CD4-positive, alpha-beta T cell treated with Interleukin-21 for 1 hour (primary cell): ENCODE results near the gene CTBP2.
"Not testable (repeated sequence)": the region's sequence is repeated elsewhere in the genome, so short reads cannot be mapped to it uniquely, and the experiment has no call there.

Experiments
- DNase-seq: peaks from one replicate; pipeline ENCODE4 v3.0.0-alpha.2; 2020

The CTBP2 gene

GRCh38 chr10:125060482-125060825 is 99.9 kb downstream of the CTBP2 start:
- DNase-seq: no peak

GRCh38 chr10:125060026-125060425 is 100.3 kb downstream of the CTBP2 start:
- DNase-seq: no peak

GRCh38 chr10:125059348-125059747 is 101.0 kb downstream of the CTBP2 start:
- not testable (repeated sequence) for DNase-seq

- DNase-seq: no peak
Observed at GRCh38 chr10:125057158-125058001, 103.0 kb downstream of the CTBP2 start.

GRCh38 chr10:125056161-125057132 is 103.9 kb downstream of the CTBP2 start:
- DNase-seq: no peak

GRCh38 chr10:125055446-125055845 is 104.9 kb downstream of the CTBP2 start:
- DNase-seq: no peak

GRCh38 chr10:125054669-125055268 is 105.6 kb downstream of the CTBP2 start:
- DNase-seq: no peak

GRCh38 chr10:125054216-125054615 is 106.1 kb downstream of the CTBP2 start:
- DNase-seq: no peak

GRCh38 chr10:125052146-125052545 is 108.2 kb downstream of the CTBP2 start:
- DNase-seq: no peak

GRCh38 chr10:125050383-125050782 is 110.0 kb downstream of the CTBP2 start:
- no peak for DNase-seq

GRCh38 chr10:125049216-125049881 is 111.0 kb downstream of the CTBP2 start:
- no peak for DNase-seq

GRCh38 chr10:125048094-125048864 is 112.1 kb downstream of the CTBP2 start:
- DNase-seq: peak; percentile 45

- no peak for DNase-seq
Observed at GRCh38 chr10:125043841-125044658, 116.3 kb downstream of the CTBP2 start.

GRCh38 chr10:125041856-125042506 is 118.4 kb downstream of the CTBP2 start:
- no peak for DNase-seq

GRCh38 chr10:125039354-125039769 is 121.0 kb downstream of the CTBP2 start:
- no peak for DNase-seq

GRCh38 chr10:125038637-125039036 is 121.7 kb downstream of the CTBP2 start:
- no peak for DNase-seq

GRCh38 chr10:125037145-125037877 is 123.1 kb downstream of the CTBP2 start:
- no peak for DNase-seq

- DNase-seq: no peak
Observed at GRCh38 chr10:125035588-125036295, 124.6 kb downstream of the CTBP2 start.

GRCh38 chr10:125035136-125035535 is 125.2 kb downstream of the CTBP2 start:
- DNase-seq: no peak
